Gastrocnemius medialis (tissue), 4 donors: Measurements from ENCODE around the gene GPC6. TPM values are rescaled to one million over a fixed set of nuclear protein-coding genes. Genes with fewer than 3 reads are reported as not detected.

Source experiments
- ATAC-seq, 2 donors: fragments of 150-250 bp; one replicate each; pipeline ENCODE4 v1.9.1; 2016
- DNase-seq, 2 donors: peaks; one replicate each; pipeline ENCODE4 v3.0.0-alpha.2; 2019
- H3K27ac ChIP-seq, 4 donors: fragments of 200-600 bp; sonication (generic); 1 replicate in 1 of 4; 2 replicates in 3 of 4; pipeline ENCODE4 v1.5.1; 2016 to 2018; ENCODE audit warnings: mild to moderate bottlenecking in 2 of 4, moderate library complexity in 1 of 4
- H3K27me3 ChIP-seq, 3 donors: fragments of 200-600 bp; sonication (generic) in 2 of 3; 1 replicate in 1 of 3; 2 replicates in 2 of 3; pipeline versions ENCODE4 v1.5.1 to v1.6.0; 2016 to 2019; ENCODE audit warnings: mild to moderate bottlenecking in 1 of 3, moderate library complexity in 1 of 3
- H3K36me3 ChIP-seq, 2 donors: fragments of 200-600 bp; sonication (generic) in 1 of 2; one replicate each; pipeline ENCODE4 v1.5.1; 2017 to 2018
- H3K4me1 ChIP-seq, 2 donors: fragments of 200-600 bp; sonication (generic) in 1 of 2; one replicate each; pipeline ENCODE4 v1.5.1; 2016 to 2017; ENCODE audit warnings: mild to moderate bottlenecking in 2 of 2
- H3K4me3 ChIP-seq, 4 donors: fragments of 200-600 bp; sonication (generic) in 3 of 4; 1 replicate in 1 of 4; 2 replicates in 3 of 4; pipeline ENCODE4 v1.5.1; 2016 to 2019; ENCODE audit warnings: mild to moderate bottlenecking in 2 of 4
- H3K9me3 ChIP-seq, 3 donors: fragments of 200-600 bp; sonication (generic) in 2 of 3; 1 replicate in 1 of 3; 2 replicates in 2 of 3; pipeline ENCODE4 v1.5.1; 2016 to 2019
- POLR2A ChIP-seq, 2 donors: fragments of 450-650 bp; IDR thresholded peaks; one replicate each; pipeline ENCODE4 v1.6.1; 2017; ENCODE audit warnings: antibody characterized with exemption in 2 of 2, mild to moderate bottlenecking in 2 of 2, moderate library complexity in 2 of 2
- in situ Hi-C, 4 donors: fragments of 200-750 bp; cut with MboI; loops; one replicate each; pipeline versions ENCODE4 v1.15.0 to v1.8.0; 2017; ENCODE audit warnings: low sequenced_read_pairs in 4 of 4
- intact Hi-C: fragments of 100-400 bp; cut with DNase I; formaldehyde crosslinking; loops from one replicate; pipeline ENCODE4 v1.15.1; 2023; ENCODE audit warnings: low total_unique reads
- total RNA-seq, 4 donors: library from RNA; depleted of rRNA; stranded (reverse); fragments of >200 nt; gene quantifications; one replicate each; pipeline versions ENCODE4 v1.1.0 to v1.2.3, GENCODE V29; 2016
- TF ChIP-seq, protein P1 (sequence below), 5 experiments: fragments of 450-650 bp in 3 of 5; fragments of 200-600 bp in 2 of 5; sonication (generic) in 2 of 5; IDR thresholded peaks in 4 of 5; conservative IDR thresholded peaks in 1 of 5; 1 replicate in 4 of 5; 2 replicates in 1 of 5; pipeline ENCODE4 v1.5.1; 2016 to 2019; ENCODE audit warnings: antibody characterized with exemption in 5 of 5, mild to moderate bottlenecking in 3 of 5, moderate library complexity in 3 of 5

Gene GPC6
- total RNA-seq, 4 donors from 2014 or later: 0.47 to 0.88 (median 0.59) TPM

DNA sequence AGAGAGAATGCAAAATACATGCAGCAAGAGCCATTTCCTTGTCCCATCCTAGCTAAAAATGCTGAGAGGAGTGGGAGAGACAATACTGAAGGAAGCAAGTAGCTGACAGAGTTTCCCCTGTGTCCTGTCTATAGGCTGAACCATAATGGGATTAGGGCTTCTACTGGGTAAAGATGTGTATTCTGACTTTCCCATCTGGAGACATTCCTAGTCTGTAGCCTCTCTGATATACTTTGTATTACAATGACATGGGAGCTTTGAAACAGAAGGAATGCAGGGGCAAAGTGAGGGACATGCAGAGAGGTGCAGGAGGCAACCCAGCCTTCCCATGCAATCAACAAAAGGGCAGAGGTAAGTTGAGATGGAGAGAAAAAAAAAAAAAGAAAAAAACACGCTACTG lies 10.5 kb upstream of the GPC6 start:
- Histone ChIP-seq H3K4me3 (no peak overlapping the region), H3K36me3 (no peaks in the 10 kb centered on the region), H3K4me1 (no peaks in the 10 kb centered on the region), H3K27me3 (no peaks in the 10 kb centered on the region), H3K9me3 (no peaks in the 10 kb centered on the region), H3K27ac (no peak overlapping the region)
- TF ChIP-seq POLR2A (IDR thresholded peaks at IDR 0.05): no peak
- TF ChIP-seq, protein P1, sequence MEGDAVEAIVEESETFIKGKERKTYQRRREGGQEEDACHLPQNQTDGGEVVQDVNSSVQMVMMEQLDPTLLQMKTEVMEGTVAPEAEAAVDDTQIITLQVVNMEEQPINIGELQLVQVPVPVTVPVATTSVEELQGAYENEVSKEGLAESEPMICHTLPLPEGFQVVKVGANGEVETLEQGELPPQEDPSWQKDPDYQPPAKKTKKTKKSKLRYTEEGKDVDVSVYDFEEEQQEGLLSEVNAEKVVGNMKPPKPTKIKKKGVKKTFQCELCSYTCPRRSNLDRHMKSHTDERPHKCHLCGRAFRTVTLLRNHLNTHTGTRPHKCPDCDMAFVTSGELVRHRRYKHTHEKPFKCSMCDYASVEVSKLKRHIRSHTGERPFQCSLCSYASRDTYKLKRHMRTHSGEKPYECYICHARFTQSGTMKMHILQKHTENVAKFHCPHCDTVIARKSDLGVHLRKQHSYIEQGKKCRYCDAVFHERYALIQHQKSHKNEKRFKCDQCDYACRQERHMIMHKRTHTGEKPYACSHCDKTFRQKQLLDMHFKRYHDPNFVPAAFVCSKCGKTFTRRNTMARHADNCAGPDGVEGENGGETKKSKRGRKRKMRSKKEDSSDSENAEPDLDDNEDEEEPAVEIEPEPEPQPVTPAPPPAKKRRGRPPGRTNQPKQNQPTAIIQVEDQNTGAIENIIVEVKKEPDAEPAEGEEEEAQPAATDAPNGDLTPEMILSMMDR (IDR thresholded peaks at IDR 0.05 in 4 of 5, conservative IDR thresholded peaks at IDR 0.05 in 1 of 5): no peak
- ATAC-seq: no peak
- in situ Hi-C loops: loop anchor here in 1 of 4 donors (25.0 kb wide), 1 partner anchor 104 kb away; no protein-coding TSS in a partner anchor
- intact Hi-C loops: no loop called here
- DNase-seq: no peak

DNA sequence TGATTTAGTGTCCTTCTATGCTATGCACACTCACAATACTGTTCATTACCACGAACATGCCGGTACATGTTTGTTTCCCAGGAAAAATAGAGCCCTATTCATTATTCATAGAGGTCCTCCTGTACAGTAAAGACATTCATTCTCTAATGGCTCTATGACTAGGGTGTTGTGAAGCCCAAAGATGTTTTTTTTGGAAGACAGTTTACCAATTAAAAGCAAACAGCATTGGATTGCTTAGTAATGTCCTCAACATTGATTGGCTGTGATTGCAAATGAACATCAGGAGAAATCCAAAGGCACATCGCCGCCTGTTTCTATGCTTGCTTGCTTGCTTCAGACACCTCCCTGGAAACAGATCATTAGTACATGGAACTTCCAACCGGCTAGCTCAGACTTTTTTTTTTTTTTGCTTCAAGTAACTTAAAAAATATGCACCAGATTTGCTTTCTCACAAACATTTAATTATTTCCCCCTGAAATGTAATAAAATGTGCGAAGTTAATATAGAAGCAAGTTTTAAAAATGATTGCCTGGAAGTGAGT lies 8.8 kb upstream of the GPC6 start:
- Histone ChIP-seq H3K4me3 (no peak overlapping the region), H3K27me3 (no peaks in the 10 kb centered on the region), H3K27ac (no peak overlapping the region), H3K4me1 (no peaks in the 10 kb centered on the region), H3K36me3 (no peaks in the 10 kb centered on the region), H3K9me3 (no peaks in the 10 kb centered on the region)
- ATAC-seq (no peak), DNase-seq (no peak)
- TF ChIP-seq POLR2A (IDR thresholded peaks at IDR 0.05): no peak
- TF ChIP-seq, protein P1 (IDR thresholded peaks at IDR 0.05 in 4 of 5, conservative IDR thresholded peaks at IDR 0.05 in 1 of 5): no peak
- intact Hi-C loops: no loop called here
- in situ Hi-C loops: loop anchor here in 1 of 4 donors (25.0 kb wide), 1 partner anchor 105 kb away; no protein-coding TSS in a partner anchor

DNA sequence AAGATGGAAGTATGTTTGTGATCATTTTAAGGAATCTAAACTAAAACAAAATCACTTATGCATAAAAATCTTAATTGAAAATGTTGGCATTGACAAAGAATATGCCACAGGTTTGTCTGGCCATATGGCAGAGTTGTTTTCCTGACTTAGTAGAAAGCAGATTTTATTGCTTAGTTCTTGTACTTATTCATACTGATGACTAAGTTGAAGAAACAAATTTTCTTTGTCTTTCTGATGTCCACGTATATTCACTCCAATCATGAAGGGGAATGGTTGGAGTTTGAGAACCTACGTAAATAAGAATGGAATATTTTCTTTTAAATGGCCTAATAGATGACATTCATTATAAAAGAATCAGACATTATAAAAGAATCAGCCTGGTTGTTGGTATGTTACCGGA lies 8.0 kb upstream of the GPC6 start:
- DNase-seq (no peak), ATAC-seq (no peak)
- Histone ChIP-seq H3K9me3 (no peaks in the 10 kb centered on the region), H3K27ac (no peak overlapping the region), H3K27me3 (no peaks in the 10 kb centered on the region), H3K36me3 (no peaks in the 10 kb centered on the region), H3K4me3 (no peak overlapping the region), H3K4me1 (no peaks in the 10 kb centered on the region)
- intact Hi-C loops: no loop called here
- no peak for TF ChIP-seq POLR2A (IDR thresholded peaks at IDR 0.05)
- TF ChIP-seq, protein P1 (IDR thresholded peaks at IDR 0.05 in 4 of 5, conservative IDR thresholded peaks at IDR 0.05 in 1 of 5): no peak
- in situ Hi-C loops: loop anchor here in 1 of 4 donors (25.0 kb wide), 1 partner anchor 106 kb away; no protein-coding TSS in a partner anchor

DNA sequence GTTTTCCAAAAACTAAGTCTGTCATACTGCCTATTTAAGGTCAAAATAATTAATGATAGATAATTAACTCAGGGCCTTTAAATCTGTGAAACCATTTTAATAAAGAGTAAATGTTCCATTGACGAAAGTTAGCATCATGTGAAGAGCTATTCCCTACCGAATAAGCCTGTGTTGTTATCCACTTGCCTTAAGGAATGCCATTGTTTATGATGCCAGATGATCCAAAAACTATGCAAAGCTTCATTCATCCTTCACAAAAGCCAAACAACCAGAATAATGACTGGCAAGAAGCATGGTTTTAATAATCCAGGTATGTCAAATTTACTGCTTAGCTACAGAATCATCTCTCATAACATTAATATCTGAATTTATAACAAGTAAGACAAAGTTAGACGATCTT lies 6.5 kb upstream of the GPC6 start:
- DNase-seq (no peak), ATAC-seq (no peak)
- Histone ChIP-seq H3K36me3 (no peaks in the 10 kb centered on the region), H3K27me3 (no peaks in the 10 kb centered on the region), H3K4me1 (no peaks in the 10 kb centered on the region), H3K4me3 (no peak overlapping the region), H3K9me3 (no peaks in the 10 kb centered on the region), H3K27ac (no peak overlapping the region)
- intact Hi-C loops (no loop called here), in situ Hi-C loops (loop anchor here in 1 of 4 donors (25.0 kb wide), 1 partner anchor 108 kb away; no protein-coding TSS in a partner anchor)
- no peak for TF ChIP-seq POLR2A (IDR thresholded peaks at IDR 0.05)
- TF ChIP-seq, protein P1 (IDR thresholded peaks at IDR 0.05 in 4 of 5, conservative IDR thresholded peaks at IDR 0.05 in 1 of 5): no peak
